ENCODE data around the gene POU2F2.

Gene POU2F2

DNA sequence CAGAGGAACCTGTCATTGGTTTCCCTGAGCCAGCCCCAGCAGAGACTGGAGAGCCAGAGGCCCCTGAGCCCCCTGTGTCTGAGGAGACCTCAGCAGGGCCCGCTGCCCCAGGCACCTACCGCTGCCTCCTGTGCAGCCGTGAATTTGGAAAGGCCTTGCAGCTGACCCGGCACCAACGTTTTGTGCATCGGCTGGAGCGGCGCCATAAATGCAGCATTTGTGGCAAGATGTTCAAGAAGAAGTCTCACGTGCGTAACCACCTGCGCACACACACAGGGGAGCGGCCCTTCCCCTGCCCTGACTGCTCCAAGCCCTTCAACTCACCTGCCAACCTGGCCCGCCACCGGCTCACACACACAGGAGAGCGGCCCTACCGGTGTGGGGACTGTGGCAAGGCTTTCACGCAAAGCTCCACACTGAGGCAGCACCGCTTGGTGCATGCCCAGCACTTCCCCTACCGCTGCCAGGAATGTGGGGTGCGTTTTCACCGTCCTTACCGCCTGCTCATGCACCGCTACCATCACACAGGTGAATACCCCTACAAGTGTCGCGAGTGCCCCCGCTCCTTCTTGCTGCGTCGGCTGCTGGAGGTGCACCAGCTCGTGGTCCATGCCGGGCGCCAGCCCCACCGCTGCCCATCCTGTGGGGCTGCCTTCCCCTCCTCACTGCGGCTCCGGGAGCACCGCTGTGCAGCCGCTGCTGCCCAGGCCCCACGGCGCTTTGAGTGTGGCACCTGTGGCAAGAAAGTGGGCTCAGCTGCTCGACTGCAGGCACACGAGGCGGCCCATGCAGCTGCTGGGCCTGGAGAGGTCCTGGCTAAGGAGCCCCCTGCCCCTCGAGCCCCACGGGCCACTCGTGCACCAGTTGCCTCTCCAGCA lies 52.1 kb downstream of the POU2F2 start:
- no peak for DNase-seq (ENCODE audit: low spot score)

DNA sequence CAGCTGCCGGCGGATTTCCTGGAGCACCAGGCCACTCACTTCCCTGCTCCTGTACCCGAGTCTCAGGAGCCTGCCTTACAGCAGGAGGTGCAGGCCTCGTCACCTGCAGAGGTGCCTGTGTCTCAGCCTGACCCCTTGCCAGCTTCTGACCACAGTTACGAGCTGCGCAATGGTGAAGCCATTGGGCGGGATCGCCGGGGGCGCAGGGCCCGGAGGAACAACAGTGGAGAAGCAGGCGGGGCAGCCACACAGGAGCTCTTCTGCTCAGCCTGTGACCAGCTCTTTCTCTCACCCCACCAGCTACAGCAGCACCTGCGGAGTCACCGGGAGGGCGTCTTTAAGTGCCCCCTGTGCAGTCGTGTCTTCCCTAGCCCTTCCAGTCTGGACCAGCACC lies 53.0 kb downstream of the POU2F2 start:
- DNase-seq (ENCODE audit: low spot score): no peak

DNA sequence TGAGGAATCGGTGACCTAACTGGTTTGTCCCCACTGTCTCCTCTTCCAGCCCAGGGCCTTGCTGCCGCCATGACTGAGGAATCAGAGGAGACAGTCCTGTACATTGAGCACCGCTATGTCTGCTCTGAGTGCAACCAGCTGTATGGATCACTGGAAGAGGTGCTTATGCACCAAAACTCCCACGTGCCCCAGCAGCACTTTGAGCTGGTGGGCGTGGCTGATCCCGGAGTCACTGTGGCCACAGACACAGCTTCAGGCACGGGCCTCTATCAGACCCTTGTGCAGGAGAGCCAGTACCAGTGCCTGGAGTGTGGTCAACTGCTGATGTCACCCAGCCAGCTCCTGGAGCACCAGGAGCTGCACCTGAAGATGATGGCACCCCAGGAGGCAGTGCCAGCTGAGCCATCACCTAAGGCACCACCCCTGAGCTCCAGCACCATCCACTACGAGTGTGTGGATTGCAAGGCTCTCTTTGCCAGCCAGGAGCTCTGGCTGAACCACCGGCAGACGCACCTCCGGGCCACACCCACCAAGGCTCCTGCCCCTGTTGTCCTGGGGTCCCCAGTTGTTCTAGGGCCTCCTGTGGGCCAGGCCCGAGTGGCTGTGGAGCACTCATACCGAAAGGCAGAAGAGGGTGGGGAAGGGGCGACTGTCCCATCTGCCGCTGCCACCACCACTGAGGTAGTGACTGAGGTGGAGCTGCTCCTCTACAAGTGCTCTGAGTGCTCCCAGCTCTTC lies 53.5 kb downstream of the POU2F2 start:
- DNase-seq (ENCODE audit: low spot score): no peak

DNA sequence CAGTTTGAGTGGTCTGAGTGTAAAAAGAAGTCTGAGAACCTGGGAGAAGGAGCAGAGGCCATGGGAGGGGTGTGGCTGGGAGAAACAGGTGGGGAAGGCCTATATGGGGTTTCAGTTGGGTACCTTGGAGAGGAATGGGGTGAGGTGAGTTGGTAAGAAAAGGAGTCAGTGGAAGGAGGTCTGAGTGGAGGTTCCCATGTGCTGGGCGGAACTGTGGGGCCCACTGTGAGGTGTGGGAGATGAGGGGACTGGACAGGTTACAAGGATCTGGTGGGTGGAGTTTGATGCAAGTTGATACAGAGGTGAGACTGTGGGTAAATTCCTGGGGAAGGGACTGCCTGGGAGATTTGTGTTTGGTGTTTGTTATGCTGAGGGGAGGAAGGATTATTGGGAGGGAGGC lies 54.2 kb downstream of the POU2F2 start:
- DNase-seq (ENCODE audit: low spot score): no peak

DNA sequence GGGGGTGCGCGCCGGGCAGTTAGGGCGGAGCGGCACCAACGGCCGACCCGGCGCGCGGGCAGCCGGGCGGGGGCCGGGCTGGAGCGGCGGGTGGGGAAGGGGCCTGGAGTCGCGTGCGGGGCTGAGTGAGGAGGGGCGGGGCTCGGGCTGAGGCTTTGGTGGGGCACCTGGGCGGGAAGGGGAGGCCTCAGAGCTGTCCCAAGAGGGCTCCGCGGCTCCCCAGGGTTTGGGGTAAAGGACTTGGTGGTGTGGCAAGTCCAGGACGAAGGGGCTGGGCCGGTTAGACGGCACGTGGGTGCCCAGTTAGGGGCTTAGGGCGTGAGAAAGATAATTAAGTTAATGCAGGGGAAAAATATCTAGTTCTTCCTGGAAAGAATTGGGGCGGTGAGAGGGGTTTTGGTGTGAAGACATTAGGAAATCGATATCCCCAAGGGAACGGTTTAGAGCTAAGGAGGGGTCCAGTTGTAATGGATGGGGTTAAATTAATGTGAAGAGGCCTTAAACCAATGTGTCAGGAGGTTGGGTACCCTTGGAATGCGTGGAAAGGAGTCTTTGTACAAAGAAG lies 55.8 kb downstream of the POU2F2 start:
- no peak for DNase-seq (ENCODE audit: low spot score)

DNA sequence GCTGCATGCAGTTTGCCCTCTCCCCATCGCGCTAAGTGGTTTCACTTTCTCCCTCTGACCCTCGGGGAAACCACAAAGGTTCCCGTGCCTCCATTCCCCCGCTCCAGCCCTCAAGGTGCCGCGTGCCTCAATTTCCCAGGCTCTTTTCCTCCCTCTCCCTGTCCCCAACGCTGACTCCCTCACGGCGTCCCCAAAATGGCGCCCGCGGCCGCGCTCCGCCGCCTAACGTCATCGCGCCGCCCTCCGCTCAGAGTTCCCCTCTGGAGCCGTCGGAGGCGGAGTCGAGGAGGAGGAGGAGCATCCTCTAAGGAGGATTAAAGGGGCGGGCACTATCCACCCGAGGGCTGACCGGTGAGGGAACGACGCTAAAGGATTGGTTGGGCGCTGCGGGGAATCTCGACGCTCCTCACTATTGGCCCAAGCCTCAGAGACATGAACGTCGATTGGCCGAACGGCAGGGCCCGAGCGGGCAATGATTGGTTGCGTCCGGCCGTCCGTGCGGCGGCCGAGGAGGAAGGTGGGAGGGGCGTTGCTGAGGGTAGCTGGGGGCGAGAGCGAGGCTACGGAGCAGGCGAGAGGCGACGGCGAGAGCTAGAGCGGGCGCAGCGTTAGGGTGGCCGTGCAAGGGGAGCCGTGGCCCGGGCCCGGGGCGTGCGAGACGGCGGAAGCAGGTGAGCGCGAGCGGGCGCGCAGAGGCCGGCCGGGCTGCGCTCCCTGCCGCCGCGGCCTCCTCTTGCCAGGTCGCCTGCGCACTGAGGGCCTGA lies 56.4 kb downstream of the POU2F2 start, which contains the start of gene ZNF574:
Gene ZNF574 (plus strand): TSS at position 551 of the 764 bp plus-strand sequence. CDS start 2,441 bp downstream, outside the sequence.
- peak; percentile 100 for DNase-seq (ENCODE audit: low spot score)

DNA sequence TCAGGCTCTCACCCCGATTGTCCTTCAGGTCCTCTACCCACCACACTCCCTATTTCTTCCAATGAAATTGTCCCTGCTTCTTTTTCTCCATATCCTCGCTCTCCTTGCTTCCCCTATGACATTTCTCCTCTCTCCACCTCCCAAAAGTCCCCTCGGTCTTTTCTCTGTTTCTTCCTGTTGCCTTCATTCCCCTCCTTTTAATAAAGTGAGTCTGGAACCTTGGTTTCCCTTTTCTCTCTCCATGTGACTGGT lies 57.0 kb downstream of the POU2F2 start:
- no peak for DNase-seq (ENCODE audit: low spot score)

DNA sequence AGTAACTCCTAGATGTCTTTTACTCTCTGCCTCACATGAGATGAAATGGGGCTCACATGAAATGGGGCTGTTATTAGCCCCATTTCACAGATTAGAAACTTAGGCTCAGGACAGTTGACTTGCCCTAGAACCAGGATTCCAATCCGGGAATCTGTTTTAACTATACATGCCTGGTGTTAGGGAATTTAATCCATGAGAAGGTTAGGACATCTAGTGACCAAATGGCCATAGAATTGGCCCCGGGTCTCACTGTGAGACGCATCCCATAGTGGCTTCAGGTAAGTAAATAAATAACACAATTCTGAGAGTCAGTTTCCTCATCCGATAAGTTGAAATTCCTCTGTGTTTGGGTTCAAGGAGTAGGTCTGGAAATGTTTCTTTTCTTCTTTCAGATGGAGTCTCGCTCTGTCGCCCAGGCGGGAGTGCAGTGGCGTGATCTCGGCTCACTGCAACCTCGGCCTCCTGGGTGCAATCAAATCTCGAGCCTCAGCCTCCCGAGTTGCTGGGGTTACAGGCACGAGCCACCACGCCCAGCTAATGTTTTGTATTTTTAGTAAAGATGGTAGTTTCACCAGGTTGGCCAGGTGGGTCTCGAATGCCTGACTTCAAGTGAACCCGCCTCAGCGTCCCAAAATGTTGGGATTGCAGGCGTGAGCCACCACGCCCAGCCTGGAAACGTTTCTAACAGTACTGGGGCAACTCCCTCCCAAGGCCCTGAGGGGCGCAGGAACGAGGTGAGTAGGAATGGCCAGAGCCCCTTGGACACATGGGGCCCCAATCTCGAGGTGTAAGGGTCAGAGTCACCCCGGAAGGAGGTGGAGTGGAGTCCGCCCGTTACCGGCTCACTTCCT lies 57.5 kb downstream of the POU2F2 start:
- peak; percentile 9 for DNase-seq (ENCODE audit: low spot score)

DNA sequence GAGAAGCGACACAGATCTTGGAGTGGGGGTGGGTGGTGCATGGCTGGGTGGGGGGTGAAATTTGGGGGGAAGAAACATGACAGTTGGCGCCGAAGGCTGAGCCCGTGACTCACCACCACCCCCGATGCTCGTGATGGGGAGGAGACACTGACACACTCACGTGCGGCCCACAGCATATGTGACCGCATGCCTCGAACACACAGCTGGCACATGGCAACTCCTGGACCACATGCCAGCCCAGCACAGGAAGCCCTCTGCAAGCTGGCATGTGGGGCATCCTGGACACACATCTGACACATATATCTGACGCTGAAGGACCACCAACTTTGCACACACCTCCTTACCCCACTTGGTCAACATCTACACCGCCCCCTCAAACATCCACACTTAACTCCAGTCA lies 61.0 kb downstream of the POU2F2 start:
- DNase-seq (ENCODE audit: low spot score): no peak

DNA sequence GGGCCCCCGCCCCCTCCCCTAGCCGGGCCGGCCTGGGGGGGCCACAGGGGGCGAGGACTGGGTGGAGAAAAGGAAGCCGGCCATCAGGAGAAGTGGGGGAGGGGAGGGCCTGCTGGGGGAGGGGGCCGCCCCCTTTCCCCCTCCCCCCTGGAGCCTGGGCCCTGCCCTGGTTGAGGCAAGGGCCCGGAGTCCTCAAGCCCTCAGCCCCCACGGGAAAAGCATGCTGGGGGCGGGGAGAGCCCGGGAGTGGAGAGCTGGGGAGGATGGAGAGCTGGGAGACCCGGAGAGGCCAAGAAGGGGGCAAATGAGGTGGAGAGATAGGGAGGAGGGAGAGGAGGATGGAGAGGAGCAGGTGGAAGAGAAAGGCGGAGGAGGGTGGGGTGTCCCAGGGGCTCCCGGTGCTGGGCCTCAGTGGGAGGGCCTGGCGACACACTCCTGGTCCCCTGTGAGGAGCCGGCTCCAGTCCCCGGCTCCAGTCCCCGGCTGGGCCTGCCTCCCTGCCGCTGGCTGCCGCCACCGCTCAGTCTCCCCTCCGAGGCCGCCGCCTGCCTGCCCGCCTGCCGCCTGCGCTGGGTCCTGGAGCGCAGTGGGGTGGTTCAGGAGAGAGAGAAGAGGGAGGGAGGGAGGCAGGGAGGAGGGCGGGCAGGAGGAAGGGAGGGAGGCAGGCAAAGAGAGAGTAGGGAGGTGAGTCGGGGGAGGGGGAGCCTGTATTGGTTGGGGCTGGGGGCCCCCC lies 62.5 kb downstream of the POU2F2 start, which contains the start of gene GRIK5:
Gene GRIK5 (minus strand): TSS at position 588 of the 733 bp plus-strand sequence. CDS start 4,436 bp downstream, outside the sequence.
- DNase-seq (ENCODE audit: low spot score): no peak

DNA sequence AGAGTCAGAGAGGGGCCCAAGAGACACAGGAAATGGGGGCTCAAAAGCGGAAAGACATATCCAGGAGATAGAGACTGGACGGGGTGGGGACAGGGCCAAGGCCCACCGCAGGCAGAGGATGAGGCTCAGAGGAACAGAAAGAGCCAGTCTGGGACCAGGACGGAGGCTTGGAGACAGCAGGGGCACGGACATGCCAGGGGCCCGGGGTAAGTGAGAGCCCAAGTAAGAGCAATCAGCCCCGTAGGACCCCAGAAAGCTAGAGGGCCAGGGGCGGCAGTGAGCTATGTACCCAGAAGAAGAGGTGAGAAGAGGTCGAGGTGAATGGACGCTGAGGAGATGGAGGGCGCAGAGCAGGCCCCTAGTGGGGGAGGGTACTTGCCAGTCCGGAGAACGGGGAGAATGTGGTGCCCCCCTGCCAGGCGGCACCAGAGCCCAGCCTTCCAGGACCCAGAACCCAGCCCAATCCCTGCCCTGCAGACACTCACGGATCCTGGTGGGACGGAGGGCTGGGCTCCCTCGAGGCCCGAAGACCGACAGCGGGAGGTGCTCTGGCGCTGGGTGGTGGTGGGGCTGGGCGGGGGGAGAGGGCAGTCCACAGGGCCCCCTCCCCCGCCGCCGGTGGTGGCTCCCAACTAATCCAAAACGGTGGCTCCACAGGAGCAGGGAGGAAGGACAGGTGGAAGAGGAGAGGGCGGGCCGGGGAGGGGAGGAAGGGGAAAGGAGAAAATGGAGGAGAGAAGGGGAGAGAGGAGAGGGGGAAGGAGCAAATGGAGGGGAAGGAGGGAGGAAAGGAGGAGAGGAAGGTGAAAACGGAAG lies 63.3 kb downstream of the POU2F2 start:
- no peak for DNase-seq (ENCODE audit: low spot score)

DNA sequence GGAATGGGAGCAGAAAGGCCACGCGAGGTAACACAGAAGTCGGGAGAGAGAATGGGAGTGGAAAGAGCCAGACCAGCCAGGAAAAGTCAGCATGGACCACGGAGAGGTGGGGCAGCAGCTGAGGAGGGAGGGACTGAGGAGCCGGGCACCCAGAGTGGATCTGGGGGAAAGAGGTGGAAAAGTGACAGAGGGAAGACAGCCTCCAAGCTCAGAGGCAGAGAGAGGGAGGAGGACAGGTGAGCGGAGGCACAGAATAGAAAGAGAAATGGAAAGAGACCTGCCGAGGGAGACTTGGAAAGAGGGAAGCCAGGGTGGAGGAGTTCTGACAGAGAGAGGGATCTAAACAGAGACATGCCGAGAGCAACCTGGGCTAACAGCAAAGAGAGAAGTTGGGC lies 63.9 kb downstream of the POU2F2 start:
- no peak for DNase-seq (ENCODE audit: low spot score)

DNA sequence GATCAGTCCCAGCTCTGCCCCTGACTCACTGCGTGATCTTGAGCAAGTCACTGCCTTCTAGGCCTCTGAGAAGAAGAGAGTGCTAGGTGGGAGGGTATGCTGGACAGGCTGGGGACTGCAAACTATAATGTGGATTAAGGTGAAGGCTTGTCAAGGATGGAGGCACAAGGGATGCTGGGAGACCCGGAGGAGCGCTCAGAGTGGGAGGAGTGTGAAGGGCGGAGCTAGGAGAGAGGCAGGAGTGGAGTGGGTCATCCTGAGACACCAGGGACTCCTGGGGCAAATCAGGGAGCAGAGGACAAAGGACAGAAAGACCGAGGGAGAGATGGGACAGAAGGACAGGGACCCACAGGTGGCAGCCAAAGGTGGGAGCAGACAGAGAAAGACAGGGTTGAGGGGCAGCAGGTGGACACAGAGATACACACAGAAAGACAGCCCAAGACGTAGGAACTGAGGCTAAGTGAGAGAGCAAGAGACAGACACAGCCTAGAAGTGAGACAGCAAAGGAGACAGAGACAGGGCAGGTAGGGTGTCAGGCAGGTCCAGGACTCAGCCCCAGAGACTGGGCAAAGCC lies 64.8 kb downstream of the POU2F2 start:
- no peak for DNase-seq (ENCODE audit: low spot score)

DNA sequence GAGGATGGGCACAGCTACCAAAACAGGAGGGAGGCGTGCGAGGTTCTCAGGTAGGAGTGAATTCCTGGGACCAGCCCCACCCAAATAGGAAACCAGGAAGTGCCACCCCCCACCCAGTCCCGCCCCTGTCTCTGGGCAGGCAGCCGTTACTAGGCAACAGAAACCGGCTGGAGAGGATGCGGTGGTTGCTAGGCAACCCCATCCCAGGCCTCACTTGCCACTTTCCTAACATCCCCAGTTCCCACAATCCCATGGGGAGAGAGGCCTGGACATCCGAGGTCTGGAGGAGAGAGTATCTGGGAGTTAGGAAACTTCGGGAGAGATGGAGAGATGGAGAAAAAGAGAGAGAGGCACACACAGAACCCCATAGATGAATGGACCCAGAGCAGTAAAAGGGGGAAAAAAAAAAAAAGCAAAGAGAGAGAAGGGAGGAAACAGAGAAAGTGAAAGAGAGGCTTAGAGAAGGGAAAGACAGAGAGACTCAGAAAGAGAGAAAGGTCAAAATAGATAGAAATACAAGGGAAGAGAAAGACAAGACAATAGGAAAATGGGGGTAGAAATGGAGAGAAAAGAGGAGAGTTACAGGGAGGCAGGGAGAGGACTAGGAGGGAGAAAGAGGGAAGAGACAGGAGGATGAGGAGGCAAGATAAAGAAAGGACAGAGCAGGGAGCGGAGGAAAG lies 66.0 kb downstream of the POU2F2 start:
- DNase-seq (ENCODE audit: low spot score): peak; percentile 21

DNA sequence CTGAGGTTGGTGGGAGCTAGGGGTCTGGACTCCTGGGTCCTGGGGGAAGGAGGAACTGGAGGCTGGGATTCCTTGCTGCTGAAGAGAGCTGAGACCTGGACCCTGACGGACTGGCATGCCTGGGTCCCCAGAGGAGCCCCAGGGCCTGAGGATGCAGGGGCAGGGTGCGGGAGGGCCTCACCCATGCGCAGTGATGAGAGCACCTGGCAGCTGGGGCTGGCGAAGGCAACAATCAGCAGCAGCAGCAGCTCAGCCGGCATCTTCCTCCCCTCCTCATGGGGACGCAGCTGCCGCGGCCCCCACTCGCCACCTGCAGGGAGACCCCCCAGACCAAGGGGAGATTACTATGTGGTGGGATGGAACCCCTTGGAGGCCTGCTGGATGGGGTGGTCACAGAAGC lies 66.7 kb downstream of the POU2F2 start:
- DNase-seq (ENCODE audit: low spot score): no peak

DNA sequence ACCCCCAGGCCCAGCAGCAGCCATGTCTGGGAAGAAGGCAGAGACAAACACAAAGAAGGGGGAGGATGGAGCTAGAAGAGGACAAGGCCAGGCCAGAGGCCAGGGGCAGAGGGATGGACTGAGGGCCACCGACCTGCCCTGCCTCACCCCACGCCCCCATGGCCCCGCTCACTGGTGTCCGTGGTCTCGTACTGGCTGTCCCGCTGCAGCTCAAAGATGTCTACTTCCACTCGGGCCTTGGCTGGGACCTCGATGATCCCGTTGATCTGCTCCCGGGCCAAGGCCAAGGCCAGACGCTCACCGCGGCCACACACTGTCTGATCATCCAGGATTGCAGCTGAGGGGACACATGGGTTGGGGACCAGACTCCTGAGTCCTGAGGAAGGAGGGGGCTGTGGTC lies 67.2 kb downstream of the POU2F2 start:
- DNase-seq (ENCODE audit: low spot score): no peak

DNA sequence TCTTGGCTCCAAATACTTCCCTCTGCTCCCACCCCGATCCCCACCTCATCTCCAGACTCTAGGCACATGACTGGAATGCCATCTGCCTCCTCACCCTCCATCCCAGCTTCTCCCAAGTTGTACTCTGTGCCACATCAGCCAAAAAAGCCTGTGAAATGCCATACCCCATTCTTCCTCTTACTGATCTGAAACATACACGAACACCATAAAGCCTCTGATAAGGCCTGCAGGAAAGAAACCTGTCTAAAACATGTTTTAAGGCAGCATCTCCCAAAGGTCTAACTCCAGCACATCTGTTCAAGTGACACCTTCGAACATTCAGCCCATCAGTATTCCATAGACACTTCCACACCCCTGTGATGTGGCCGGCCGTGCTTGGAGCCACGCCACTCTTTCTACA lies 67.8 kb downstream of the POU2F2 start:
- DNase-seq (ENCODE audit: low spot score): no peak

DNA sequence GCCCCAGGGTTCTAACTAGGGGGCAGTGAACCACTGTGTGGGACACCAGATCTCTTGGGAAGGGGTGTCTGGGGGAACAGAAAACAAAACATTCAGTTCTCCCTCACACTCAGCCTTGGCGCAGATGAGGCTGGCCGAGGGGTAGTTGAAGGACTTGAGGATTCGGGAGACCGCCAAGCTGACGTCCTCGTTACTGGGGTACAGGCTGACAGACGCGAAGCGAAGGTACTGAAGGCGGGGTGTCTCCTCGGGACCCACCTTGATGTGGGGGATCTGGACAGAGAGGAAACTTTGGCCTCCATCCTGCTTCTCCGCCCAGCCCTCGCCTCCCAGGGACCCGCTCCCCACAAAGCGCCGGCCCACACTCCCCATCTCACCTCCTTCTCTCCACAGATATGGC lies 69.9 kb downstream of the POU2F2 start:
- no peak for DNase-seq (ENCODE audit: low spot score)

DNA sequence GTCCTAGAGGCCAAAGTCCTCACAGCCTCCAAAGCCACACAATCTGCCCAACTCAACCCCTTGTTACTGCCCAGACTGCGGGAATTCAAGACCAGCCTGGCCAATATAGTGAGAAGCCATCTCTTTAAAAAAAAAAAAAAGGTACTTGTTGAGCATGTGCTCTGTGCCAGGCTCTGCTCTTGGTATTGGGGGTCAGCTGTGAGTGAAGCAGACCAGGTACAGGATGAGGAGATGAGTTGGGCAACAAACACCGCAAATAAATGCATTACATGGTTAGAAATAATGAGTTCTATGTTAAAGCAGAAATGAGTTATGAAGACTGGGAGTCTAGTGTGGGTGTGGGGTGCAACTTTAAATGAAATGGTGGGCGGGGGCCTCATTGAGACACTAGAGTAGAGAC lies 72.1 kb downstream of the POU2F2 start:
- no peak for DNase-seq (ENCODE audit: low spot score)
